GM23248 (cell line): Measurements from ENCODE around the gene INPP5D.

Experiments used
- EZH2 ChIP-seq: fragments of 200-600 bp; sonication (generic); IDR thresholded peaks from 2 replicates; pipeline ENCODE4 v1.6.1; 2018; ENCODE audit warnings: antibody characterized with exemption, mild to moderate bottlenecking; ENCODE audit not compliant: insufficient read depth, poor library complexity, severe bottlenecking
- EZH2phosphoT487 ChIP-seq: fragments of 200-600 bp; sonication (generic); IDR thresholded peaks from 2 replicates; pipeline ENCODE4 v1.6.1; 2018; ENCODE audit warnings: antibody characterized with exemption, moderate library complexity, mild to moderate bottlenecking, low read depth; ENCODE audit not compliant: insufficient read depth

GRCh38 chr2:233011702-233012131 lies 48.4 kb upstream of the INPP5D start:
- TF ChIP-seq EZH2phosphoT487, result no peak
- no peak for TF ChIP-seq EZH2
